Measurements from ENCODE around the gene TIMMDC1. TPM values are rescaled to one million over a fixed set of nuclear protein-coding genes. Genes with fewer than 3 reads are reported as not detected.

The TIMMDC1 gene
- total and polyA plus RNA-seq, 12 donors: 90.3 to 379 (median 234) TPM

- H3K27ac ChIP-seq: peak within 1 kb of the TSS; percentile 53 to 93 (median 80)
- no peaks in the 10 kb centered on the region for H3K27me3 ChIP-seq
- H3K4me1 ChIP-seq: peaks cover 0 to 56% (median 26%) of the 10 kb centered on the region in 9 donors
- peak within 1 kb of the TSS; percentile 63 to 94 (median 78) for H3K4me3 ChIP-seq
- H3K9me3 ChIP-seq: no peaks in the 10 kb centered on the region
- 5 to 6% methylated on average over 51 of the region's 51 CpGs for WGBS, 2 donors
- intact Hi-C loops (cut with DNase I): loop anchor here in 6 of 10 donors (5.0 to 10.0 kb wide), 5 partner anchors 179 to 221 kb away; no protein-coding TSS in a partner anchor
- peak in 4 of 9 donors; percentile 5 to 34 (median 18) for TF ChIP-seq CTCF (IDR thresholded peaks at IDR 0.05)
- DNase-seq (peak; percentile 100), ATAC-seq (peak; percentile 97 to 99 (median 99))
- H3K36me3 ChIP-seq: peaks cover 0 to 37% (median 13%) of the 10 kb centered on the region in 9 donors
Observed at GRCh38 chr3:119463171-119464169, 34.9 kb upstream of the TIMMDC1 start, which contains the start of gene TMEM39A. Gene TMEM39A (minus strand): TSS chr3:119463615. CDS start chr3:119462074, 1,541 bp downstream.

DNA sequence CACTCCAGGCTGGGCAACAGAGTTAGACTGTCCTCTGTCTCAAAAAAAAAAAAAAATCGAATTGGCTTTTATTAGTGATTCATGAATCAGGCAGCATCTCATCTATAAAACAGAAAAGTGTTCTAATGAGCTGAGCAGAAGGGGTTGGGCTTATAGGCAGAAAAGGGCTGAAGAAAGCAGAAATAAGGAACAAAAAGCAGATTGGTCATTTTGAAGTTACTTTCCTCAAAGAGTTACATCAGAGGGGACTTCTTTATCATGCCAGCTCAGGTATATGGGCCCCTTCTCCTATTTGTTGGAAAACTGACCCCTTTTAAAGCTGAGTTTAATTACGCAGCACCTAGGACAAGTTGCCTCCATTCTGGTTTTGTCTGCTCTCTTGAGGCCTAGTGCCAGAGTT, 30.3 kb upstream of the TIMMDC1 start:
- no peak for TF ChIP-seq CTCF (IDR thresholded peaks at IDR 0.05)
- Histone ChIP-seq H3K27ac (peak overlapping the region; percentile 67 to 93 (median 84)), H3K36me3 (peaks cover 0 to 22% (median 10%) of the 10 kb centered on the region in 9 donors), H3K27me3 (no peaks in the 10 kb centered on the region), H3K4me3 (peak overlapping the region in 5 of 10 donors; percentile 84 to 100 (median 94)), H3K4me1 (peaks cover 0 to 31% (median 16%) of the 10 kb centered on the region in 9 donors), H3K9me3 (no peaks in the 10 kb centered on the region)
- intact Hi-C loops (cut with DNase I): loop anchor here in 6 of 10 donors (2.0 to 10.0 kb wide), 5 partner anchors 31 to 217 kb away; partner anchors contain the start of gene TIMMDC1 (in 1 of the 6)
- DNase-seq (no peak), ATAC-seq (no peak)
- WGBS, 2 donors: 79 to 94% methylated on average over 2 of the region's 2 CpGs

DNA sequence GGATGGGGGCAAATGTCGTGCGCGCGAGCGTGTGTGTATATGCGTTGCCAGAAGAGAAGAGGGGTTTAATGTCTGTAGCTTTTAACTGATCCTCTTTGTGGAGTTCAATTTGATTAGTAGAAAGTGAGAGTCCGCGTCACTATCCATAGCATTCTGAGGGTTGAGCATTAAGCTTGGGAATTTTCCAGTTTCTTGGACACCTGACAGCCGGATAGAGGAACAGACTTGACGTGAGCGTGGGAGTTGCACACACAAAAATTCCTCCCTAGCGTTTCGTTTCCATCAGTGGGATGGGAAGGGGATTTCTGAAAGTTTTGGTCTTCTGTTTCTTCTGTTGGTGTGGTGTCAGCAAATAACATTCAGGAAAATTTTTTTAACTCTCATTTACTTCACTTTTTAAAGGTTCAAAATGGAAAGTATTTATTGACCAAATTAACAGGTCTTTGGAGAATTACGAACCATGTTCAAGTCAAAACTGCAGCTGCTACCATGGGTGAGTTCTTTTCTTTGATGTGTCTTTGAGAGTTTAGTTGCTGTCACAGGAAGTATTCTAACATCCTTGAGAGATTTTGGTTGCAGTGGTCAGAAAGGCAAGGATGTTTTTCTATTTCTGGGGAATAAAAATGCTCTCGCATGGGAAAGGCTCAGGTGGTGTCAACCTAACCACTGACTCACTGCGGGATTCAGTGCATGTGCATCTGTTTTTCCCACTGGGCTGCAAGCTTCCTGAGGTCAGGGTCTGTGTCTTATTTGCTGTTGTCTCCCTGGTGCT, 28.7 kb upstream of the TIMMDC1 start:
- TF ChIP-seq CTCF (IDR thresholded peaks at IDR 0.05): no peak
- Histone ChIP-seq H3K36me3 (peaks cover 0 to 36% (median 15%) of the 10 kb centered on the region in 9 donors), H3K4me3 (peak overlapping the region; percentile 79 to 100 (median 88)), H3K9me3 (no peaks in the 10 kb centered on the region), H3K27me3 (no peaks in the 10 kb centered on the region), H3K27ac (peak overlapping the region in 9 of 10 donors; percentile 82 to 93 (median 84)), H3K4me1 (peaks cover 0 to 23% (median 13%) of the 10 kb centered on the region in 9 donors)
- peak in 4 of 8 donors; percentile 2 to 20 (median 10) for ATAC-seq
- whole genome bisulfite sequencing, 2 donors: 10 to 11% methylated on average over 16 of the region's 16 CpGs
- intact Hi-C loops (cut with DNase I): loop anchor here in 6 of 10 donors (2.0 to 10.0 kb wide), 5 partner anchors 29 to 215 kb away; partner anchors contain the start of gene TIMMDC1 (in 1 of the 6)
- DNase-seq: no peak

Data from heart right ventricle (tissue), 16 donors.